HG03460 (cell line): ENCODE data around the gene TMEM244.
"Not testable (repeated sequence)": the region's sequence is repeated elsewhere in the genome, so short reads cannot be mapped to it uniquely, and the experiment has no call there.

ENCODE experiments used
- ATAC-seq: cut with Tn5 transposase; IDR thresholded peaks from one replicate; pipeline ENCODE4 v1.9.1; 2021; ENCODE audit not compliant: unreplicated experiment

The TMEM244 gene, protein sequence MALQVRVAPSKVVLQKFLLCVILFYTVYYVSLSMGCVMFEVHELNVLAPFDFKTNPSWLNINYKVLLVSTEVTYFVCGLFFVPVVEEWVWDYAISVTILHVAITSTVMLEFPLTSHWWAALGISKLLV

DNA sequence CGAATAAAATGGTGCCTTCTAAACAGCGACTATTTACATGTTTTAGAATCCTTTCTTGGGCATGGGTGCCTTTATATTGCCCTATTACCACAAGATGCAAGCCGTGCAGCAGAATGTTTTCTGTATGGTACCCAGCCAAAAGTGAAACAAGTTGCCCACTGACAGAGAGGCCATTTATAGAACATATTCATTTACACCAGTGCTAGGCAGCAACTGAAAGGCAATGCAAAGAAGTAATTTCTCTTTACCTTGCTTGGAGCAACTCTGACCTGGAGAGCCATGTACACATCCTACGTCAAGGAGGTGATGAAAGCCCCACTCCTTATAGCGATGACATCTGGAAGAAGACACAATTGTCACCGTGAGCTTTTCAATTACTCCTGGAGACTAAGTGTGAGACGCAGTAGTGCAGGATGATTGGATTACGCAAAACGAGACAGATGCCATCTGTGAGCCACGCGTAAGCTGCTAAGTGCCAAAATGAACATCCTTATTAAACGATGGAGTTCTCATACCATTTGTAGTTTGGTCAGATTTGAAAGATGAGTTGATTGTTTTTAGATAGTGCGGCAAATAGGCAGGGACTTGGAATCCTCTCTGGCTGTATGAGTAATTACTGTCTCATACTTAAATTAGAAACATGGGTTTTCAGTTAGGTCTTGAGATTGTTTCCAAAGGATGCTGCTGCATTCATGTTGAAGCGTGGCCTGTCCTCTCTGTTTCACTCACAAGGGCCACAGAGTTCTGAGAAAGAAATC is at the start of gene TMEM244:
Gene TMEM244 (minus strand): TSS at position 408 of the 758 bp plus-strand sequence. CDS start 127 bp downstream, at position 281.
- no peak for ATAC-seq

DNA sequence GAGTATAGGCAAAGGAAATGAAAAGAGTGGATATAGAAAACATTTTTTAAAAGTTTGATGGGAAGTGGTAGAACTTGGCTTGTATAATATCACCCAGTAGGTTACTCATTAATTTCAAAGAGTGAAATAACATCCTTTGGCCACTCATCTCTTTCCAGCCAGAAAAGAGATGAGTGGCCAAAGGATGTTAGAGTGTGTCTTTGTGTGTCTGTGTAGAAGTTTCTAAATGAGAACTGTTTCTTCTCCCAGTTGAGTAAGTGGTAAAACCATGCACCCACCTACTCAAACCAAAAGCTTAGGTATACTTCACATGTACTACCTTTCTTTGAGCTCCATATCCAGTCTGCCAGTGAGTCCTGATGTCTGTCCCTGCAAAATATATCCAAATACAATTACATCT is 47.7 kb upstream of the TMEM244 start:
- ATAC-seq, result peak; percentile 68

DNA sequence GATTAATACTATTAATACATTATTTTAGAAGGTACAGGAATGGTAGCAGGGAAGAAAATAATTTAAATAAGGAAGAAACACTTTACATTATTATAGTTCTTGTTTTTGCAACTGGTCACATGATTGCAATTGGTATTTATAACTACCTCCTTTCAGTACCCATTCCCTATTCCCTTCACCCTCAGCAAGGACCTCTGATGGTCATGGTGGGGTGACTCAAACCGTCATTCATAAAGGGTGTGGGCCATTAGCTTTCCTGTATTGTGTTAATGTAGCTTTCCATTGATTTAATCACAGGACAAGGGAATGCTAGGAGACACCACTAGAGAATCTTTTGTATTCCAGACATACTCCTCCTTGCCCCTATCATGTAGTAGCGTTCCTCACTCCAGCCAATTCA is 47.2 kb upstream of the TMEM244 start:
- ATAC-seq, result peak; percentile 12

DNA sequence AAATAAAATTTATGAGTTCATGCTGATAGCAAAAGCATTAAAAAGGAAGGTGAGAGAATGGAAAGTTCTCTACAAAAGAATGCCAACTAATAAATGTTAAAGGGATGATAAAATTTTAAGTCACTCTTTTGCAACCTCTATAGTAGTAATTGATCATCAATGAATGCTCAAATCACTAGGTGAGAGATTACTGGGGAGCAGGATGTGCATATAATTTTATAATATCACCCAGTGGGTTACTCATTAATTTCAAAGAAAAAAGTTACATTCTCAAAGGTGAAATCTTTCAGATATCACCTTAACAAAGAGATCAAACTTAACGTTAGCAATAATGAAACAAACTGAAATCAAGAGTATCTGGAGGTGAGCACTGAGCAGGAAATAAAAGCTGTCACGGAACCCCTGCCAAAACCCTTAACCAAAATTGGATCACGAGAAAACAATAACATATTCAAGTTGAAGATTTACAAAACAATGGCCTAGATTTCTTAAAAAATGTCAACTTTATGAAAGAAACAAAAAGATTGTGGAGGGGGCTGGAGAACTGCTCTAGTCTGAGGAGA is 45.5 kb upstream of the TMEM244 start:
- no peak for ATAC-seq

DNA sequence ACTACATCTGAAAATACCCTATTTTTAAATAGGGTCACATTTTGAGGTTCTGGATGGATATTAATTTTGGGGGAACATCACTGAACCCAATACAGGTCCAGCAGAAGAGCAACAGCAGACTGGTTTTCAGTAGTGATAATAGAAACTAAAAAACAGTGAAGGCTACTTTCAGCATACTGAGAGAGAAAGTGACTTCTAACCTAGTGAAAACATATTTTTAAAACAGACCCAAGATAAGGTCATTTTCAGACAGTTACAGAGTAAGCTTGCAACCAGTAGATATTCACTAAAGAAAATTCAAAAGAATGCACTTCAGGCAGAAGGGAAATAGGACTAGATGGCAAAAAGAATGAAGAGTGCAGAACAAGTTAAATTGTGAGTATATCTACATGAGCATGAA is 42.0 kb upstream of the TMEM244 start:
- no peak for ATAC-seq

DNA sequence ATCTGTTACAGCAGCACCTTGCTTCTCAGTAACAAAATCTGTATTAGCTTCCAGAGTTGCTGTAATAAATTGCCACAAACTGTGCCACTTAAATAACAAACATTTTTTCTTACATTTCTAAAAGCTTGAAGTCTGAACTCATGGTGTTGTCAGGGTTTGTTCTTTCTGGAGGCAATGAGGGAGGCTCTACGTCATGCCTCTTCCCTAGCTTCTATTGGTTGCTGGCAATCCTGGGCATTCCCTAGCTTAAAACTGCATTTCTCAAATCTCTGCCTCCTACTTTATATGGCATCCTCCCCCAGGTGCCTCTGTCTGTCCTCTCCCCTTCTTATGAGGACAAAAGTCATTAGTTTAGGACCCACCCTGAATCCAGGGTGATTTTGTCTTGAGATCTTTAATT is 41.6 kb upstream of the TMEM244 start:
- no peak for ATAC-seq

DNA sequence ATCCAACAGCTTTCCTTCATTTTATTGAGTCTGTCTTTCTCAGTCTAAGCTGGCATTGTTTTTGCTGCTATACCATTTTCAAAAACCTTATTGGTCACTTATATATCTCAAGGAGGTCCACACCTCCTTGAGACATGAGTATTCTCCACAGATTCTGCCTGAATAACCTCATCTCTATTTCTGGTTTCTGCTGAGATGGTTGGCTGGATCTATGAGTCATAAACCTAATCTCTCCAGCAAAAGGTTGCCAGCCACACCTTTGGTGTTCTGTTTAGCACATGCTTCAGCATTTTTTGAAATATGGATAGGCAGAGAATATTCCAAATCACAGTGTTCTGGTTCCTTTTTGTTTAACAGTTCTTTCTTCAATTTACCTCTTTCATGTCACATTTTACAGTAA is 40.8 kb upstream of the TMEM244 start:
- ATAC-seq, result no peak

DNA sequence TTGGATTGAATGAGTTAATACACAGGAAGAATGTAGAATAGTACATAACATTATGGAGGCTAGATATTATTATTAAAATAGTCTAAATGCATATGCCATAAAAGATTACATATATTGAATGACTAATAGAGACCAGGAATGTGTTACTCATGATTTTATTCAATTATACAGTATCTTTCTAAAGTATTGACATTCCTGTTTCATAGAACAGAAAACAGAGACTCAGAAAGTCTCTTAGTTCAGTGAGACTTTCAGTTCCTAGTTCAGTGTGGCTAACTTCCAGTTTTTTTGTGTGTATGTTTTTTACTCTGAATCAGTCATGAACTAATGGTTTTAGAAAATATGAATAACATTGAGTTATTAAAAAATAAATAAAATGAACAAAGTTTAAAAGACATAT is 34.6 kb upstream of the TMEM244 start:
- ATAC-seq, result no peak

DNA sequence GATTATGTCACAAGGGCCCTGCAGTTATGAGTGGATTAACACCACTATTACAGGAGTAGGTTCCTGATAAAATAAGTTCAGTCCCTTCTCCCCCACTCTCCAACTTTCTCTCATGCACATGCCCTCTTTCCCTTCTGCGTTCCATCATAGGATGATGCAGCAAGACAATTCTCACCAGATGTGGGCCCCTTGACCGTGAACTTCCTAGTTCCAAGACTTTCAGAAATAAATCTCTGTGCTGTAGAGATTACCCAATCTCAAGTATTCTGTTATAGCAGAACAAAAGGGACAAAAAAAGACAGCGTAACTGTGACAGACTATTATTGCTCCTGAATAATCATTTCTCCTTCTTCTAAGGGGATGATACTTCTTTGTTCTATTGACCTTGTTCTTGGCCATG is 33.8 kb upstream of the TMEM244 start:
- no peak for ATAC-seq

DNA sequence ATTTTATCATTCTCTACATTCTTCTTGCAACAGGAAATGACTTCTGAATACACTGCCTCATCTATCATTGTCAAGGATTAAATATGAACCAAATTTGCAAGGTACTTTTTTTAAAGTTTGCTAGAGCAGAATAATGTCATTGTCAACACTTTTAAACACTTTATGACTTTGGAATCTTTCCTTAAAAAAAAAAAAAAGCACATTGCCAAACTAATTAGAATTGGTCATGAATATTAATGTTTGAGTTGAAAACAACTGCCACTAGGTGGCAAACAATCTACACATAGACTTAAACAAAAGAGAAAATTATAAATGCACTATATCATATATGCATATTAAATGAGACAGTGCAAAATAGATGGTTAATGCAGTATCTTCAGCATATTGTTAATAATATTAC is 32.5 kb upstream of the TMEM244 start:
- no peak for ATAC-seq

DNA sequence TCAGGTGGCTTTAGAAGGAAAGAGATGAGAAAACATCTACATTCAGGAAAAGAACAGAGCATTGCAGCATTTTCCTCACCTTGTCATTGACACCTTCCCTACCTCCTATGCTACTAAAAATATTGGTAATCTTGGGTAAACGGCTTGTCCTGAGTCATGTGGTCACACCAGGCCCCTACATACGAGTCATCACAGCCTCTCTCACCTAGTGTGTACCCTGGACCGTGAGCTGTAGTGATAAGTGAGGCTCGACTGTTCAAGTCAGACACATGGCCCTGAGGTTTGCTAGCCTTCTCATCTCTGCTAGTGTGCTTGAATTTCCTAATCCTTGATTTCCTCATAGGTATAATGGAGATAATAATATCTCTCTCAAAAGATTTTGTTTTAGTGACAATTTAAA is 29.6 kb upstream of the TMEM244 start:
- ATAC-seq, result no peak

DNA sequence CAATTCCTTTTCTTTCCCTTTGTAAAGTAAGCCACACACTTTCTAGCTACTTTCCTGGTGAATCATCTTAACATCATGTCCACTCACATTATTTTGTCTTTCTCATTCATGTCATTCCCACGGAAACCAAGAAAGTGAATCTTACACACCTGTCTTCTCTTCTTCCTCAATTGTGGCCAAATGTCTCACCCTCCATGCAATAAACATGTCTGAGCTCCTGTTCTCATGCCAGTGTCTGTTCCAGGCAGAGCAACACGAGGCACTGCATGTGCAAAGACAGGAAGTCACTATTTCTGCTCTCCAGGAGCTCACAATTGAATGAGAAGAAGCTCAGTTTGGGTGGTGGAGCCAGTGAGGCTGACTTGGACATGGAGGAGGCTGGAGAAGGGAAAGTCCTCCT is 29.0 kb upstream of the TMEM244 start:
- no peak for ATAC-seq

DNA sequence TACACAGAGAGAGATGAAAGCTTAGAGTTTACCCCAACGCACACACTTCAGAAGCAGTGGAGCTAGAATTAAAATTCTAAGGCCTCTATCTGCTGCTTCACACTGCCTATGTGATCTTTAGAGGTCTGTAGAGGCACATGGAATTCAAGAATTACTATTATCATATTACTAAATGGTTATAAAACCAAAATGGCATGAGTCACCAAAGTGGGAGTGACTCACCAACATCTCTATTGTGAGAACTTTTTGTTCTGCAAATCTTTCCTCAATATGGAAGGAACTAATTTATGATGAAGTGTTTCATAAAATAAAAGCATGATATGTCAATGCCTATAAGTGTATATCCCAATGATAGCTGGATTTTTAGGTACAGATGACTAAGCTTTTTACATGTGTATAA is 28.5 kb upstream of the TMEM244 start:
- no peak for ATAC-seq

DNA sequence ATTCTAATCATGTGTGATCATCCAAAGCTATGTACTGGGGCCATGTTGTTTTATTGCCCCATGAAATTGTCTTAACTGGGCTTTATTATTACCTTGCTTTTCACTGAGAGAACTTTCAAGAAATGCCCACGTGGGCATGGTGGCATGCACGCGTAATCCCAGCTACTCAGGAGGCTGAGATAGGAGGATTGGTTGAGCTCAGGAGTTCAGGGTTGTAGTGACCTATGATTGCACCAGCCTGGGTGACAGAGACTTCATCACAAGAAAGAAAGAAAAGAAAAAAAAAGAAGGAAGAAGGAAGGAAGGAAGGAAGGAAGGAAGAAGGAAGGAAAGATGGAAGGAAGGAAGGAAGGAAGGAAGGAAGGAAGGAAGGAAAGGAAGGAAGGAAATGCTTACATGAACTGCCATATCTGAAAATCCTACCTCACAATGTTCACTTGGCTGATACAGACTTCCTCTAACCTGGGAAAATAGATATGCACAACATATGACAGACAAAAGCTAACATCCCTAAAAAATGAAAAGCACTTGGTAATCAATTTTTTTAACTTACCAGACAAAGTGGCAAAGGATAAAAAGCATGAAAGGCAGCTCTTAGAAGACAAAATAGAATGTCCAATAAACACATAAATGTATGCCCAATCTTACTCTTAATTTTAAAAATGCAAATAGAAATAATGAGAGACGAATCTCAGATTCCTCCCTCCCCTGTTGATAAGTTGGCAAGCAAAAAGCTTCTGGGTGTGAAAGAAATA is 25.5 kb upstream of the TMEM244 start:
- no peak for ATAC-seq

DNA sequence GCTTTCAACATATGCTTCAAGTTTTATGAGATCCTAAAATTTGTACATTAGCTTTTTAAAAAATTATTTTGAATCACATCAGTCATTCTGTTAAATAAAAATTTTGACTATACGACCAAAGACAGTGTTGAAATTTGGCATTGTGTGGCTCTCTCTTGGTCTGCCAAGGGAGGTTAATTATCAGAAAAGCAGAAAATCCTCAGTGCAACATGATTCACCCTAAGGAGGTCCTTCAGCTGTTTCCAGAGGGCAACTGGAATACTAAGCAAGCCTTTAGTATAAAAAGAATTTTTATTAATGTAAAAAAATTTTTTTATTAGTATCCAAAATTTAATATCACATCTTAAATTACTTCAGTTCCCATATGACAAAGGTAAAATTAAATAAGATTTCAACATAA is 23.1 kb upstream of the TMEM244 start:
- ATAC-seq, result no peak

DNA sequence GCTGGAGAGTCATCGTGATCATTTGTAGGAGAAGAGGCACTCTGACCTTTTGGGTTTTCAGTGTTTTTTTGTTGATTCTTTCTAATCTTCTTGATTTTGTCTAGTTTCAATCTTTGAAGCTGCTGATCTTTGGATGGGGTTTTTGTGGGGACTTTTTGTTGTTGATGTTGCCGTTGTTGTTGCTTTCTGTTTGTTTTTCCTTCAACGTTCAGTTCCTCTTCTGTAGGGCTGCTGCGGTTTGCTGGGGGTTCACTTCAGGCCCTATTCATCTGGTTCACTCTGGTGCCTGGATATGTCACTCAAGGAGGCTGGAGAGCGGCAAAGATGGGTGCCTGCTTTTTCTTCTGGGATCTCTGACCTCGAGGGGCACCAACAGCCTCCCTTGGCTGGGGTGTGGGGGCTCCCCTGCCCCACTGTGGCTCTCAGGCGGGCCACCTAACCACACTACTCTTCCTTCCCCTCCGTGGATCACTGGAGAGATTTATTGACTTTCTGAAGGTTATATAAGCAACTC is 21.5 kb upstream of the TMEM244 start:
- ATAC-seq, result peak; percentile 87

DNA sequence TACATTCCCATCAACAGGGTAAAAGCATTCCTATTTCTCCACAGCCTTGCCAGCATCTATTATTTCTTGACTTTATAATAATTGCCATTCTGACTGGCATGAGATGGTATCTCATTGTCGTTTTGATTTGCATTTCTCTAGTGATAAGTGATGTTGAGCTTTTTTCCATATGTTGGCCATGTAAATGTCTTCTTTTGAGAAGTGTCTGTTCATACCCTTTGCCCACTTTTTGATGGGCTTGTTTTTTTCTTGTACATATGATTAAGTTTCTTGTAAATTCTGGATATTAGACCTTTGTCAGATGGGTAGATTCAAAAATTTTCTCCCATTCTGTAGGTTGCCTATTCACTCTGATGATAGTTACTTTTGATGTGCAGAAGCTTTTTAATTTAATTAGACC is 16.8 kb upstream of the TMEM244 start:
- not testable (repeated sequence) for ATAC-seq

DNA sequence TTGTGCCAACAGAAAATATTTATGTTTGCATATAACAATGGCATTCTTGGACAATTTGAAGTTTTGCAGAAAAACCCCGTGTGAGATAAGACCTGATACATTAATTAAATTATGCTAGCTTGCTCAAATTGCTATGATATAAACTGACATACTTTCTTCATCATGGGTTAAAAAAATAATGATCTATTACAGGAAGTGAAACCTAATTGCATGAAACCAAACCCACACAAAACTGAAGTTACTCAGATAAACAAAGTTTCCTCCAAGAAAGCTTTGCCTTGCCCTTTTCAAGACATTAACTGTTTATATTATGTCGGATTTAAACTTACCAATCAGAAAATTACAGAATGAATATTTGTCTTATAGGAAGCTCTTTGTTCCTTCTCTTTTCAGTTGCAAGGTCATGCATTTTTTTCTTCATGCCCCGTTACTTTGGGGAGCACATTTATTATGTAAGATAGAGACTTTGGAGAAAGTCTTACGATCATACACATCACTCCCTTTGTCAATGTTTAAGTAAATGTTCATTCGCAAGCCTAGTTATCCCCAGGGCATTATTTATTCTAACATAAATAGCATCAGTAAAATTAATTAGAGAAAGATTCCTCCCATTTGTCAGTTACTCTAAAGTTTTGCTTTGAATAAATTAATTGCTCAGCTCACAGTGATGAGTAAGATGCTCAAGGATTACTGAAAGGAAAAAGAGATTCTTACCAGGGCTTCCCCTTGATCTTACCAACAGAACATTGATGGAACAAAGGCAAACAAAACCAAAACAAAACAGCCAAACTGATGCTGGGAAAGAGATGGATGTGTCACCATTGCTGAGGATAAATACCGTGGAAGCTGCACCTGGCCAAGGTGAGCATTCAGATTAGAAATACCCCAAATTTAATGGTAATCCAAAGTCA is 14.8 kb upstream of the TMEM244 start:
- peak; percentile 88 for ATAC-seq

DNA sequence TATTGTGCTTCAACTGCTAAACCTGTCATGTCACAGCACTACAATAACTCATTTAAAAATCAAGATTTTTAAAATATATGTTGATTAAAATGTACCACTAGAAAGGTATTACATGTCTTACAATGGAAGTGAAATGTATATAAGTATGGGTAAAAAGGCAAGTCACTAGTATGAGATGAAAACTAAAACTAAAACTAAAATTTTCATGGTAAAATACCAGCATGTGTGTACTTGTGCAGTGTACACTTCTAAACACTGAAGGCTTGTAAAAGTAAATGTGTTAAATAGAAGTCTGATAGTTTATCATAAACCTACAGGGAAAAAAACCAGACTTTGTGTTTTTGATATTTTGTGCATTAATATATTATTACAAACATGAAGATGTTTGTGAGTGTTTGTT is 13.7 kb upstream of the TMEM244 start:
- no peak for ATAC-seq

DNA sequence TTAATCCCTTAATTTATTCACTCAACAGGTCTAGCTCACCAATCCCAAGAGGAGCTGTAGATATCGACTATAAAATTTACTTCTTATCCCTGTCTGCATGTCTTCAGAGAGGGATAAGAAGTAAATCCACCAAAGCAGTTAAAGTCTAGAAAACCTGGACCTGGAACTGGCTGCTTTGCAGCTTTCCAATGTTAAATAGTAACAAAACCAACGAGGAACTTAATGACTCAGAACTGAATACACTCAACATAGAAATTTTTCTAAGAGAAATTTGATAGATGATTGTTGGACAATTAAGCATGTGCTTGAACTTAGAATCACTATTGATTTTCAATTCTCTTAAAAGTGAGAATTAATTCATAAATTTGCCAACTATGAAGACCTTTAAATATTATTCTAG is 11.5 kb upstream of the TMEM244 start:
- ATAC-seq, result no peak

DNA sequence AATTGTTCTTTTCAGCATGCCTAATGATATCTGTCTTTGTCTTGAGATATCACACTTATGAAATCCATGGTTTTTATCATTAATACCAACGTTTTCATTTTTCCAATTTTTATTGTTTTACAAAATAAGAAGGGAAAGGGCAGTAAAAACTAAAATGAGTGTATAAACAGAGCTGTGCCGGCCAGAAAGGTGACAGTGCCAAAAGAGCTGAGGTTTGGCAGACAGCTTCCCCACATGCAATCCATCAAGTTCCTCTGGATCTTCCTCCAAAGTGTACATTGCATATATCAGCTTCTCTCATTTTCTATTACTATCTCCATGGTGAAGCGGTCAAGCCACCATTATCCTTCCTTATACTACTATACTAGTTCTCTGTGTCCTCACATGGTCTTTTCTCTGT is 10.1 kb upstream of the TMEM244 start:
- ATAC-seq, result no peak
